ENCODE data around the gene ACTN2.

ACTN2 gene

DNA sequence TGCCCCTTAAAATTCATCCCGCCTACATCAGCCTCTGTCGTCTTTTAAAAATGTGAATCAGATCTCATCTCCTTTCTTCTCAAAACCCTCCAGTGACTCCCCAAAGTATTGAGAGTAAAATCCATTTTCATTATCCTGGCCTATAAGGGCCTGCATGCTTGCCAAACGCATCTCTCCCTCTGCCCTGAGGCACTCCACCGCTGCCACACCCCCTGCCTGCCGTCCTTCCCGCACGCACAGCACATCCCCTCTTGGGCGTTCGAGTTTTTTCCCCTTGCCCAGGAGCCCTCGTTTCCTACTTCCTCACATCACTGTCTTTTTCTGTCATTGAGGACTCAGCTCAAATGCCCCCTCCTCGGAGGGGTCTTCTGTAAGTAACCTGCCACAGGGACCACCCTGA lies 55.5 kb downstream of the ACTN2 start:
- H2AFZ ChIP-seq (ENCODE audit: low read length) = no peak overlapping the region
- H3K9me2 ChIP-seq (replicated peaks; ENCODE audit: low read depth, low read length) = no peaks in the 10 kb centered on the region
- H3K36me3 ChIP-seq (ENCODE audit: insufficient read depth, low read length) = no peaks in the 10 kb centered on the region
- H4K20me1 ChIP-seq (ENCODE audit: insufficient read depth, low read length, poor library complexity, severe bottlenecking) = no peaks in the 10 kb centered on the region
- H3K79me2 ChIP-seq (ENCODE audit: insufficient read depth, low read length) = no peaks in the 10 kb centered on the region
- H3K27me3 ChIP-seq (ENCODE audit: insufficient read depth, low read length, poor library complexity, severe bottlenecking) = no peaks in the 10 kb centered on the region
- no peak overlapping the region for H3K9ac ChIP-seq (ENCODE audit: low read depth, low read length, poor library complexity, severe bottlenecking)
- no peaks in the 10 kb centered on the region for H3K9me3 ChIP-seq (ENCODE audit: insufficient read depth, low read depth, low read length)
- TF ChIP-seq EZH2phosphoT487 (IDR thresholded peaks at IDR 0.05; ENCODE audit: borderline replicate concordance) = no peak
- TF ChIP-seq, protein P1, sequence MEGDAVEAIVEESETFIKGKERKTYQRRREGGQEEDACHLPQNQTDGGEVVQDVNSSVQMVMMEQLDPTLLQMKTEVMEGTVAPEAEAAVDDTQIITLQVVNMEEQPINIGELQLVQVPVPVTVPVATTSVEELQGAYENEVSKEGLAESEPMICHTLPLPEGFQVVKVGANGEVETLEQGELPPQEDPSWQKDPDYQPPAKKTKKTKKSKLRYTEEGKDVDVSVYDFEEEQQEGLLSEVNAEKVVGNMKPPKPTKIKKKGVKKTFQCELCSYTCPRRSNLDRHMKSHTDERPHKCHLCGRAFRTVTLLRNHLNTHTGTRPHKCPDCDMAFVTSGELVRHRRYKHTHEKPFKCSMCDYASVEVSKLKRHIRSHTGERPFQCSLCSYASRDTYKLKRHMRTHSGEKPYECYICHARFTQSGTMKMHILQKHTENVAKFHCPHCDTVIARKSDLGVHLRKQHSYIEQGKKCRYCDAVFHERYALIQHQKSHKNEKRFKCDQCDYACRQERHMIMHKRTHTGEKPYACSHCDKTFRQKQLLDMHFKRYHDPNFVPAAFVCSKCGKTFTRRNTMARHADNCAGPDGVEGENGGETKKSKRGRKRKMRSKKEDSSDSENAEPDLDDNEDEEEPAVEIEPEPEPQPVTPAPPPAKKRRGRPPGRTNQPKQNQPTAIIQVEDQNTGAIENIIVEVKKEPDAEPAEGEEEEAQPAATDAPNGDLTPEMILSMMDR (conservative IDR thresholded peaks at IDR 0.05; ENCODE audit: low read length) = no peak
- no peaks in the 10 kb centered on the region for H3F3A ChIP-seq (ENCODE audit: low read depth)
- H3K4me1 ChIP-seq (ENCODE audit: insufficient read depth, low read length, poor library complexity, severe bottlenecking) = no peaks in the 10 kb centered on the region
- H3K4me2 ChIP-seq (ENCODE audit: low read depth, low read length, poor library complexity, severe bottlenecking) = no peak overlapping the region
- no peak overlapping the region for H3K4me3 ChIP-seq (ENCODE audit: low read length, poor library complexity, severe bottlenecking)

DNA sequence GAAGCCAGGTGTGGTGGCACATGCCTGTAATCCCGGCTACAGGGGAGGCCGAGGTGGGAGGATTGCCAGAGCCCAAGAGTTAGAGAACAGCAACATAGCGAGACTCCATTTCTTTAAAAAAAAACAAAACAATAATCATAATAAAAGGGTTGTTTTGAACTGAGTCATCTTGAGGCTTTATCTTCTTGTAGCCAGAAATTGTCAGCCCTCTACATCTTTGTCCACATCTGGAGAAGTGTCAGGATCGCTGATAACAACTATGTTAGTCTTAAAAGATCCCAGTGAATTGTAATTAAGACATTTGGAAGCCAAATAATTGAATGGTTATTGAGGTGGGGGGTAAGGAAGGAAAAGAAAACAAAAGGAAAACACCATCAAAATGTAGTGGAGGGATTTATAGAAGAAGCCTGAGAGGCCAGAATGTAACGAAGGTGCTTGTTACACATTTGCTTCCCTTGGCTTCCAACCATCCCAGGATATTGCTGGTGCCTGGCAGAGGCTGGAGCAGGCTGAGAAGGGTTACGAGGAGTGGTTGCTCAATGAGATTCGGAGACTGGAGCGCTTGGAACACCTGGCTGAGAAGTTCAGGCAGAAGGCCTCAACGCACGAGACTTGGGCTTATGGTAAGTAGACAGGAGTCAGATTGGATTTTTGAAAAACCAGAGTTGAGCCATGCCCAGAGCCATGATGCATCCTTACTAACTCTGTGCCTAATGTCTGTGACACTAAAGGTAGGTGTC lies 56.3 kb downstream of the ACTN2 start:
- no peaks in the 10 kb centered on the region for H3K9me2 ChIP-seq (replicated peaks; ENCODE audit: low read depth, low read length)
- H3K4me2 ChIP-seq (ENCODE audit: low read depth, low read length, poor library complexity, severe bottlenecking) = no peak overlapping the region
- H3K4me3 ChIP-seq (ENCODE audit: low read length, poor library complexity, severe bottlenecking) = no peak overlapping the region
- no peak overlapping the region for H2AFZ ChIP-seq (ENCODE audit: low read length)
- H3K9me3 ChIP-seq (ENCODE audit: insufficient read depth, low read depth, low read length) = no peaks in the 10 kb centered on the region
- no peaks in the 10 kb centered on the region for H3K79me2 ChIP-seq (ENCODE audit: insufficient read depth, low read length)
- no peaks in the 10 kb centered on the region for H3K36me3 ChIP-seq (ENCODE audit: insufficient read depth, low read length)
- TF ChIP-seq, protein P1 (conservative IDR thresholded peaks at IDR 0.05; ENCODE audit: low read length) = no peak
- H3K4me1 ChIP-seq (ENCODE audit: insufficient read depth, low read length, poor library complexity, severe bottlenecking) = no peaks in the 10 kb centered on the region
- no peaks in the 10 kb centered on the region for H3K27me3 ChIP-seq (ENCODE audit: insufficient read depth, low read length, poor library complexity, severe bottlenecking)
- no peaks in the 10 kb centered on the region for H4K20me1 ChIP-seq (ENCODE audit: insufficient read depth, low read length, poor library complexity, severe bottlenecking)
- H3K9ac ChIP-seq (ENCODE audit: low read depth, low read length, poor library complexity, severe bottlenecking) = no peak overlapping the region
- H3F3A ChIP-seq (ENCODE audit: low read depth) = no peaks in the 10 kb centered on the region

DNA sequence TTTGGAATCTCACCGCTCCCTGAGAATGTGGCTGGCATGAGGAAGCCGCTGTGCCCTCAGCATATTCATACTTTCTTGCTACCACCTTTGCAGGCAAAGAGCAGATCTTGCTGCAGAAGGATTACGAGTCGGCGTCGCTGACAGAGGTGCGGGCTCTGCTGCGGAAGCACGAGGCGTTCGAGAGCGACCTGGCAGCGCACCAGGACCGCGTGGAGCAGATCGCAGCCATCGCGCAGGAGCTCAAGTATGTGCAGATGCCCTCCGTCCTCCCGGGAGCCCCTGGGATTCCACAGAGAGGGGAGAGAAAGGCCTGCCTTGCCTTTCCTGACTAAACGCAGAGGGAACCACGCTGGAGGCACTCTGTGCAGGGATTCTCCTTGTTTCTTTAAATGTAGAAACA lies 58.2 kb downstream of the ACTN2 start:
- Histone ChIP-seq H3K4me2 (ENCODE audit: low read depth, low read length, poor library complexity, severe bottlenecking) (no peak overlapping the region), H3K36me3 (ENCODE audit: insufficient read depth, low read length) (no peaks in the 10 kb centered on the region), H3K4me1 (ENCODE audit: insufficient read depth, low read length, poor library complexity, severe bottlenecking) (no peaks in the 10 kb centered on the region), H3K4me3 (ENCODE audit: low read length, poor library complexity, severe bottlenecking) (no peak overlapping the region), H2AFZ (ENCODE audit: low read length) (no peak overlapping the region), H3K79me2 (ENCODE audit: insufficient read depth, low read length) (no peaks in the 10 kb centered on the region), H3K27me3 (ENCODE audit: insufficient read depth, low read length, poor library complexity, severe bottlenecking) (no peaks in the 10 kb centered on the region), H3K9me3 (ENCODE audit: insufficient read depth, low read depth, low read length) (no peaks in the 10 kb centered on the region), H3F3A (ENCODE audit: low read depth) (no peaks in the 10 kb centered on the region), H3K9me2 (replicated peaks; ENCODE audit: low read depth, low read length) (no peaks in the 10 kb centered on the region), H3K9ac (ENCODE audit: low read depth, low read length, poor library complexity, severe bottlenecking) (no peak overlapping the region), H4K20me1 (ENCODE audit: insufficient read depth, low read length, poor library complexity, severe bottlenecking) (no peaks in the 10 kb centered on the region)
- TF ChIP-seq, protein P1 (conservative IDR thresholded peaks at IDR 0.05; ENCODE audit: low read length) = no peak
- TF ChIP-seq EZH2phosphoT487 (IDR thresholded peaks at IDR 0.05; ENCODE audit: borderline replicate concordance) = no peak

All from Loucy (cell line).